RPMI8226 (cell line): ENCODE measurements around the gene IGFBP5.

Experiments
- DNase-seq: peaks from one replicate; pipeline ENCODE4 v3.0.0-alpha.2; 2015

Gene IGFBP5

DNA sequence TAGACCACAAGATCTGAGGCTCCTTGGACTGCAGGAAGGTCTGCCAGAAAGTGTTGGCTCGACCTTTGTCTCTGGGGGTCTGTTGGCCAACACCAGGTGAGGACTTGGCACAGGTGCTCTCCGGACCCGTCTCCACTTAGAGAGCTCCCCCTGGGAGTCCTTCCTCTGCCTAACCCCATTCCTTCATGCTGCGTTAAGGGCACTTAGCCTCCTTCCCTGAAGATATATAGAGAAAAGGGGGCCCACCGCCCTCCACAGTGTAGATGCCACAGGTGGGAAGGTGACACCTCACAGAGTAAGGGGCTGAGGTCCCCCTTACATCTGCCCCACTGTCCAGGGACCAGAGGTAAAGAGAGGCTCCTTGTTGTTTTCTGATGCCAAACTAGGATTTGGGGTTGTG is 8.2 kb downstream of the IGFBP5 start:
- no peak for DNase-seq

DNA sequence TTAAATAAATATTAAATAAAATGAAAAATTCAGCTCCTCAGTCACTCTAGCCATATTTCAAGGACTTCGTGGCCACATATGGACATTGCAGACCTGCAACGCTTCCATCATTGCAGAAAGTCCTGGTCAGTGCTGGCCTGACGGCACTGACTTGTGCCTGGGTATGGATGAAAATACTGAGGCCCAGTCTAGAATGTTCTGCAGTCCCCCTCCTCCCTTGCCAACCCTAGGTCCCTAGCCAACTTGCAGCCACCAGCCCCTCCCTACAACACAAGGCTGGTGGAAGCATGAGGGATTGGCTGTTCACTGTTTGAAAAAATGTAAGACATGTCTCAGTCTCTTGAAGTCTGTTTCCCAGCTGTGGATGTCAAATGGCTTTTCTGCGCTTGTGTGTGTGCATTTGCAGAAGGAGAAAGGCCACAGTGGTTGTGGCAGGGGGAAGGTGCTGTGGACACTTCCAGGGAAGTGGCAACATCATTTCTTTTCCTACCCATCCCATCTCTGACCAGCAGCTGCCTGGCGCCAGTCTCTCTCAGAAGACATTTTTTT is 9.9 kb downstream of the IGFBP5 start:
- no peak for DNase-seq

DNA sequence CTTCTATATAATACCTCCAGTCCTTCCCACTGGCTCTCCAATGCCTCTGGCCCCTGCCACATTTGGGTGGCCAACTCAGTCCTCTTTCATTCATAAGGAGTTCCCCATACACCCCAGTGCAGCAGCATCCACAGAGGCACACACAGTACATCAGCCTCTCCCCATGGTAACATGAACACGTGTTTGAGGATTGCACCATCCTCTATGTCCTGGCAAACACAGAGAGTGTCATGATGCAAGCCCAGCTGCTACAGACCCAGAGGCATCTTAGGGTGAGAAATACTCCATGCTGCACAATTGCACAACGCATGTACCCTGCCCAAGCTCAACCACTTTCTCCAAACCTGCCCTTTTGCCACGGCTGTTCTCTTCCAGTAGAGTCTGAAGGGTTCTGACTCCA is 11.5 kb downstream of the IGFBP5 start:
- no peak for DNase-seq

DNA sequence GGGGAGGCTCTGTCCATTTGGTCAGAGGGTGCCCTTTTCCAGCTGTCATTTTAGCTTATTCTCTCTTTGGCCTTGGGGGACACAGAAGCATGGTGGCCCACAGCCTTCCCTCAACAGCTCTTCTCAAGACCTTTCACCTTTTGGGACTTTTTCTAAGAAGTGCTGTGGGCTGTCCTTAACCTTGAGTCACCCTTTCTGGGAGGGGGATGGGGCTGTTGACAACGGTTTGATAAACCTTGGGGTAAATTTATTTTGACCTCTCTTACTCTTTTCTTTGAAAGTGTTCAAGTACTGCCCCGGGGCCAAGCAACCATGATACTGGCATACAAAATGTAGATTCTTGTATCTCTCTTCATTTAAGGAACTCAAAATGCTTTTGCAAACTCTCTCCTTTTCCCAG is 13.7 kb downstream of the IGFBP5 start:
- no peak for DNase-seq

DNA sequence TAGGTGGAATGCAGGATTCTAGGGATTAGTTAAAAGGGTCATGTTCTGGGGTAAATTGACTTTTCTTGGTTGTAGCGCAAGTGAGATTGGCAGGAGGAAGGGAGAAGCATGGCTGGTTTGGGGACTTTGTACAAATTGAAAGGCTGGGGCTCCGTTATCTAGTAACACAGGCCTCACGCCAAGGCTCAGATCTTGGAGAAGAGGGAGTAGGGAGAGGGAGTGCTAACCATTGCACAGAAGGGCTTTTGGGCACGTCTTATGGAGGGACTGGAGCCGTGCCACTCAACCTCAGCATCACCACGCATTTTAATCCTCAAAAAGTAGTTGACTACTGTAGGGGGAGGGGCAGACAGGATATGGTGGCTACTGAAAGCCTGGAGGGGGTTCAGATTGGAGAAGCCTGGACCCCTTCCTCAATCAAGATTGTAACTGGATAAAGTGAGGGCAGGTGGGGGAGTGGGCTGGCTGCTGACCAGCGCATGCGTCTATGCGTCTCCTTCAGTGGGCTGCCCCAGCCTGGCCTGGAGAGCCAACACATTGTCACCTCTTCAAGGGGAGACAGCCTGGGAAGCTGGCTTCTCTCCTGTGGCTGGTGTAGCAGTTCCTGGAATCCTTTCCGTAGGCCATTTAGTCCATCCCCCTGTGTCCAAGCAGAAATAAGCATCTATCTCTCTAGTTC is 14.3 kb downstream of the IGFBP5 start:
- no peak for DNase-seq

DNA sequence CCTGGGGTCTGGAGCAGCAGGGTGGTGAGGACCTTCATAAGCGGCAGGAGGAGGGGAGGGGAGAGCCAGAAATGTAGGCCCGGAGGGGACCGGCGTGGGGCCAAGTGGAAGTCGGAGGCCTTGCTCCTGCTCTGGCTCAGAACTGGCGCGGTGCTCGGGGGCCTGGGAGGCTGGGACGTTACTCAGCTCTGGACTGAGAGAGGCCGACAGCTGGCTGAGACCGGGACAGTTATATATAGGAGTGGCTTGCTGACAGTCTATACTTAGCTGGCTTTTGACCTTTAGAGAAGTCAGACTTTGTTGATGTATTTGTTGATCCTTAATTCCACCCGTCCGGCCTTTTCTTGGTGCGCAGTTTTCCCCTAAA is 15.7 kb downstream of the IGFBP5 start:
- no peak for DNase-seq

DNA sequence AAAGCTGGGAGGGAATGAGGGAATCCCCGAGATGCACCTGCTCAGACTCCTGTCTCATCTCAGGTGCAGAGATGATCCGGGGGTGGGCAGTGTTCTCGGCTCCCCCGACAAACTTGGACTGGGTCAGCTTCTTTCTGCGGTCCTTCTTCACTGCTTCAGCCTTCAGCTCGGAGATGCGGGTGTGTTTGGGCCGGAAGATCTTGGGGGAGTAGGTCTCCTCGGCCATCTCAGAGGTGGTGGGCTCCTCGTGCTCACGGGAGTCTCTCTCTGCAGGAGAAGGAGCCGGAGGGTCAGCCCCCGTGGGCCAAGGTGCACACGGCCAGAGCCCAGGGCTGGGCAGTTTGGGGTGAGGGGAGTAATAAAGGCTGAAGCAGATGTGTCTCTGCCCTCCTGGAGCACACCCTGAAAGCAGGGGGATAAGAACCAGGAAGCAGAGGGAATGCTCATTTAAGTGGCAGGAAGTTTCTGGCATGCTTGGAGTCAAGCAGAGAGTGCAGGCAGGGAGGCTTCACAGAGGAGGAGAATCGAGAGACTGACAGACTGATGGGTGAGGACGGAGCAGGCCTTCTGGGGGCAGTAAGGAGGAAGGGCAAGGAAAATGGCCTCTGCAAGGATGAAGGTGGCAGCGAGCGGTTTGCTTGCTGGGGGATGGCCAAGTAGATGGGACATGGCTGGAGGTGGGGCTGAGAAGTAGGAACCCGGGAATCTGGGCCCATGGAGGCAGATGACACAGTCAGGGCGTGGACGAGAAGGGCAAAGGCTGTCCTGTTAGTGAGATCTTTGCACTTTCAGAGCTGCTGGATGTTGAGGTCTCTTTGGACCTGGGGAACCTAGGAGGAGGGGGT is 16.3 kb downstream of the IGFBP5 start:
- DNase-seq = no peak

DNA sequence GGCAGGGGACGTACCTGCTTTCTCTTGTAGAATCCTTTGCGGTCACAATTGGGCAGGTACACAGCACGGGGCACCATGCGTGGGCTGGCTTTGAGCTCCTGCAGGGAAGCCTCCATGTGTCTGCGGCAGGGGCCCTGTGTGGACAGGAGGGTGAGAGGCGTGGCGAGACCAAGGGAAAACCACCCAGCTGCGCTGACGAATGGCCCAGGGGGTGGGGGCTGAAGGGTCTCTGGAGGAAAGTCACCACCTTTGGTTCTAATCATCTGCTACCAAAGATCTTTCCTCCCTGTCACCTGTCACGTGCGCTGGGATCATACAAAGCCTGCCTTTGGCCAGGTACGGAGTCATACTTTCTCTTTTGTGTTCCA is 17.3 kb downstream of the IGFBP5 start:
- DNase-seq = no peak

DNA sequence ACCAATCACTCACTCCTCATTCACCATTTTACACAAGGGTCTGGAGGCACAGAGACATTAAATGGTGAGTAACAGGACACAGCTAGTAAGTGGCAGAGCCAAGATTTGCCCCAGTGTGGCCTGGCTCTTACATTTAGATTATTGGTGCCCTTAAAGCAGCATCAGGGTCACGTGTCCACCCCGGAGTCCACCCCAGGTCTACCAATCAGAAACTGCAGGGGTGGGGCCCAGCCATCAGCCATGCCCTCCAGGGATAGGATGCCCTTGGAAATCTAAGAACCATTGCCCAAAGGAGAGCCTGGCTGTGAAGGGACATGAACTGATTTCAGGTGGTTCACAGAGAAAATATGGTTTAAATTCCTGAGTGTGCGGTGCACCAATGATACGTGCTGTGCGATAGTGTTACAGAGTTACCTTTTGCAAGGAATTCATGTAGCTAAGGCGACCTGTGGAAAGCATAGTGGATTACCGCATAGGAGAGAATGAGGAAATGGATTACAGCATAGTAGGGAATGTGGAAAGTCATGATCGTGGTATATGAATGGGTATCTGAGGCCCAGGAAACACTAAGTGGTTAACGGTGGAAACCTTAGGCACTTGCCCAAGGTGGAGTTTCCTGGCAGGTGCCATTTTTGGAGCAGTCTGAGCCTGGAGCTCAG is 17.8 kb downstream of the IGFBP5 start:
- DNase-seq = no peak

DNA sequence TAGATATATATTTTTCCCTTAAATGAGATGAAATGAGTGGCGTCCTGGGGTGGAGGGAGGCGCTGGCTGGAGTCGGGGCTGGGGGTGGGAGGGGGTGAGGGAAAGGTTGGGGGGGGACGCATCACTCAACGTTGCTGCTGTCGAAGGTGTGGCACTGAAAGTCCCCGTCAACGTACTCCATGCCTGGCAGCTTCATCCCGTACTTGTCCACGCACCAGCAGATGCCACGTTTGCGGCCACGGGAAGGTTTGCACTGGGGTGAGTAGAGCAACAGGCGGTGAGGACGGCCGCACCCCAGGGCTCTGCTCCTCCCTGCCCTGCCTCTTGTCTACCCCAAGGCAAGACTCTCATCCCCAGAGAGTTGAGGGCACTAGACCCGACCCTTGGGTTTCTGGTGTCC is 18.7 kb downstream of the IGFBP5 start:
- no peak for DNase-seq

DNA sequence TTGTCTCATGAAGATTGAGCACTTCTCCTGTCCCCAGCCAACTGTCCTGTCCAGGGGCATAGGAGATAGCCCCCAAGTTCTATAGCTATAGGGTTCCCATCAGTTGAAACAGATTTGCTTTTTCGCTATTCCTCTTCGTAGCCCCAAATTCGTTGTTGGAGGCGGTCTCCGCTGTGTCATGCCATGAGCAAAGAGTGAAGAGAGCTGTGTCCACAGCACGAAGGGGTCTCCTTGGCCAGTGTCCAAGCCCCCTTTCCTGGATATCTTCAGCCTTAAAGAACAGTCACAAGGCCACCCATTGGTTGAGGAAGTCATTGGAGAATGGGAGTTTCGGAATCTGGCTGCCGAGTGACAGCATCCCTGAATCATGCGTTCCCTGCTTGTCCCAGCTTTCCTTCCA is 21.0 kb downstream of the IGFBP5 start:
- no peak for DNase-seq

DNA sequence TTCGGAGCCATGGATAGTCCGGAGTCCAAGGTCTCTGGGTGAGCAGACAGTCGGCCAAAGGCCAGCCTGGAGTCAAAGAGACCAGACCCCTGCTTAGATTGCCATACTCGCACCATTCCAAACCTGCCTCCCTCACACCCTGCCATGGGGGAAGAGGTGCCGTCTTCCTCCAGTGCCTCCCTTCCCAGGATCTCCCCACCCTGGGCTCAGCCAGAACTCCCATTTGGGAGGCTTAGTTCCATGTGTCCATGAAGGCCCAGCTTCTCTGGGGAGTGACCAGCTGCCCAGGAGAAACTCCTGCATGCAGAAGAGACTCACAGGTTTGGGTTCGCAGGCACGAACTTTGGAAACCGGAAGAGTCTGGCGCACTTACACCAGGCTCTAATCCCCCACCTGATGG is 21.7 kb downstream of the IGFBP5 start:
- no peak for DNase-seq

DNA sequence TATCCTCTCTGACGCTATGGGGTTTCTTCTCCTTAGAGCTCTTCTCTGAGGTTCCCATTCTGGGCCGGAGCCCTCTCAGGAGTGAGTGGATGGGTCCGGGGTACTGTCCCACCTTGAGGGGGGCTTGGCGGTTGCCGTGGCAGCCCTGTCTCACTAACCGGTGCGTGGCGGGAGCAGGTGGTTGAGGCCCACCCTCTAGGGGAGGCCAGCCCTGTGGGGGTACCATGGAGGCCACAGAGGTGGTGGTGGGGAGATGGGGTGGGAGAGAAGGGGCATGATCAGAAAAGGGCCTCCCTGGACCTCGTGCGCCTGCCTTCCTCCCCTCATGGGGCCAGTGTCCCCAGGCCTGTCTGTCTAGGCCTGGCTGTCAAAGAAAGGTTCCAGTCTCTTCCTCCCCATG is 22.3 kb downstream of the IGFBP5 start:
- no peak for DNase-seq

DNA sequence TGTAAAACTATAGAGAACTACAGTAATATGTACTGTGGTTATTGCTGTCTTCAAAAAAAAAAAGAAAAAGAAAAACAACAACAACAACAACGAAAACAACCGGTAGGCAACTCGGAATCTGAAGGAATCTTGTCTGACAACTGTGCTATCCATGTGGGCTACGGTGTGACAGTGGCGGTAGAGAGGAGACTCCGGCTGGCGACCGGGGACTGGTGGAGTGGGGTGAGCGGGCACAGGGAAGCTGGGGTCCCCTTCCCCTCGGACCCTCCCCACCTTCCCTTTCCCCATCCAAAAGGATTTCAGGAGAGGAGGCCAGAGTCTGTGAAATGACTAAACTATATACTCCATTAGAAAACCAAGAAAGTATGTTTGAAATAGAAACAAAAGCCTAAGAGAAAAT is 22.9 kb downstream of the IGFBP5 start:
- no peak for DNase-seq

DNA sequence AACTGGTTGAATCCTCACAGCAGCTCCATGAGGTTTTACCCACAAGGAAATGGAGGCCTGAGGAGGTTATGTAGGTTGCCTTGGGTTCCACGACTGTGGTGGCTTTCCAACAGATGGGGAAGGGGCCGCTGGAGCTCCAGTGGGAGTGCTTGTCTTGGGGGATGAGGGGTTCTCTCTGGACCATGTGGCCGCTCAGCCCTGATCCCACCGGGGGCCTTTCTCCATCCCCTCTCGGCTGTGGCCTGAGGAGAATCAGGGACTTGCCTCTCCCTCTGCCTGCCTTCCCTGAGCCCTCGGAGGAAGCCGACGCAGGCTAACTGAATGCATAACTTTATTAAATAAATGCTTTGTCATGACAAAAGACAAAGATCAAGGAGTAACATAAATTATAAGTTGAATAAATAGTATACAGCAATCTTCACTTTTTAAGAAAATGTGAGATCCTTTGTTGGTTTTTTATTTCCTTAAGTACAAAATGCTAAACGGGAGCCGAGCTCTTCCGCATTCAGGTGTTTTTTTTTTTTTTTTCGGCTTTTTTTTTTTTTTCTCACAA is 23.5 kb downstream of the IGFBP5 start:
- DNase-seq = no peak

DNA sequence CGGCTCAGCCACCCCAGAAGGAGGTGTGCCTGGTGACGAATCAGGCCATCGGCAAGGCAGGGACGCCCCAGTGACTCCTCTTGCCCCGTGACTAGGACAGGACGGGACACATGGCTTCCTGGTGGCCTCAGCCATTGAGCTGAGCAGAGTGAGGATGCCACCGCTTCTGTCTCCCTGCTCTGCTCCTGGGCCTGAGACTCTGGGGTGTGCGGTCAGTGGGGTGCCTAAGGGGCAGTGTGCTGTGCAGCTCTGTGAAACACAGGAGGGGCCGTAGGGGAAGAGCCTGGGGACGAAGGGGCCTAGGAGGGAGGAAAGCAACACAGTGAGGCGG is 24.3 kb downstream of the IGFBP5 start:
- no peak for DNase-seq

DNA sequence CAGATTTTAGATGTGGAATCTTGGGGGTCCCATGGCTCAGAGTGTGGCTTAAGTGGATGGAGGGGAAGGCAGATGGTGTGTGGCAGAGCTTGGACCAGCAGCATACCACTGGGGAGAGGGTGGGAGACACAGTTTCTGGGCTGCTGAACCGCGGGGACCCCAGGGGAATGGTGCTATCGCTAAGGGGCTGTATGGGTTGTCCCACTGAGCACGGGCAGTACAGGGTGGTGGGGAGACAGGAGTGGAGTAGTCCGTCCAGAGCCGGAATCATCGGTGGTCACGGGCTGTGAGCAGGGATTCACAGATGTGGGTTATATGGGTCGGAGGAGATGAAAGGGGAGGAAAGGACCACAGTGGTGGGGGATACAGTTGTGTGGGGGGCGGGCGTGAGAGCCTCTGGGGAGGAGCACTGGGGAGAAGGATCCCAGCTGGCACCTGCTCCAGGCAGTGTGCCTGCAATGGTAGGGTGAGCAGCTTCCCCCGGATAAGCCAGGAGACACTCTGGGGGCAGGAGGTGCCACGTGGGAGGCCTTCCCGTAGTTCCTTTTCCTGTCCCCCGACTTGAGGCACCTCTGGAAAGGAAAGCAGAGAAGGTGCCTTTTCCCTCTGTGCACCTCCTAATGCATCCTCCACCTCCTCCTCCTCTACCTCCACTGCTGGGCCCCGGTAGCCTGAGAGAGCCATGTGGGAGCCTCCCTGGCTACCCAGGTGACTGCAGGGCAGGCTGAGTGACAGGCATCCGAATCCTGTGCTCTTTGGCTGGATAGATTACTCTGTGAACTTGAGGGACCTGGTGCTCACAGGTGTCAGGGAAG is 24.9 kb downstream of the IGFBP5 start:
- no peak for DNase-seq

DNA sequence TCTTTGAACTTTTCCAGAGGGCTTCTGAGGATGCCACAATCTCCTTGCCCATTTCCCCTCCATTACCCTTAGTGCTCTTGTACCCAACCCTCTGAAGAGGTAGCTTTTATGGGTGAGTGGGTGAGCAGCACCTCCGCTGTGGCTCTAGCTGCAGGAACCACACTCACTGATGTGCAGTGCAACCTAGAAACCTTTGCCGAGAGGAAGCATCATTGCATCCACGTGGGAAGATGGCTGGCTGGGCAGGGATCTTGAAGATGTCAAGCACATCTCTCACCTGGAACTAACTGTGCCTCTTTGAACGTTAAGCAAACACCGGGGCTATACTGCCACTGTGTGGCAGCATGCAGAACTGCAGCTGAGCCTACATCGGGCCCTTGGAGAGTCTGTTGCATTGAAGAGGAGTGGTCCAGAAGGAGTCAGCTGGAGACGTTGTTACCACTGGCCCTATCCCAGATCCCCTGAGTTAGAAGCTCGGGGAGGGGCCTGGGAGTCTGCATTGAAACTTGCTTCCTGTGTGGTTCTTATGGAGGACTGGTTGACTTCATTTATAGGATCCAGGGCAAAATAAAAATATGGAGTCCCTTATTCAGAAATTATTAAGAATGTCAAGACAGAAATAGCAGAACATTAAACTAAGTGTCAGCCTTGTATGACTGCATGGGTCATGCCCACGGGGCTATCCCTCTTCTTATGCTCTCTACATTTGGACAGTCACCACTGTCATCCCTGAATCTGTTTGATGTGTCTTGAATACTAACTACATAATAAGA is 28.7 kb downstream of the IGFBP5 start:
- DNase-seq = peak; percentile 58

DNA sequence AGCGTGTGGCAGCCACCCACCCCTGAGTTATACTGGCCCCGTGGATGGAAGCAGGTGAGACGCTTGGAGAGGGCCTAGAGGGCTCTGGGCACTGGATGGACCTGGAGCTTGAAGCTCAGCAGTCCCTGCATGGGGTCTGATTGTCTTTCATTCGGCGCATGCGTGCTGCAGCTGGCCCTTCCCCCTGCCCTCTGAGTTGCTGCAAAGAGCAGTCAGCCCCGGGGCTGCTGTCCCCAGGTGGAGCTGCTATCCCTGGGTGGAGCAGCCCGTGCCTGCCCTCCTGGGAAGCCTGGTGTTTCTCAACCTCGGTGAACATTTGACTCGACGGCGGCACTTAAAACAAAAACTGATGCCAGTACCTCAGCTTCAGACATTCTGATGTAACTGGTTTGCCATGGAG is 29.6 kb downstream of the IGFBP5 start:
- DNase-seq = no peak

DNA sequence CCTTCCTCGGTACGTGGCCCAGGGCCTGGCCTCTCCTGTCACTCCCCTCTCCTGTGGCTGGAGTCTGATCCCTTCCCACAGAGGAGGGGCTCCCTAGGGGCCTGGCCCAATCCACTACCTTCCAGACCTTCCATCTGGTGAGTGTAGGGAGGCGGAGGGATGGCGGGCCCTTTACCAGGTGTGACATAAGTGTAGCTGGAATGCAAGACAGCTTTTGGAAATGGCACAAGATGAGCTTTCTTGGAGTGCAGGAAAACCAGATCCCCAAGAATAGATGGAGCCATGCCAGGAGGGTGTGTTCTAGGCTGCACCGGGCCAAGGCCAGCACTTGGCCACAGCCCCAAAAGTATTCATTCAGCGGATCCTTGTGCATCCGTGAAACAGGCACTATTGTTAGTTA is 30.1 kb downstream of the IGFBP5 start:
- DNase-seq = no peak

DNA sequence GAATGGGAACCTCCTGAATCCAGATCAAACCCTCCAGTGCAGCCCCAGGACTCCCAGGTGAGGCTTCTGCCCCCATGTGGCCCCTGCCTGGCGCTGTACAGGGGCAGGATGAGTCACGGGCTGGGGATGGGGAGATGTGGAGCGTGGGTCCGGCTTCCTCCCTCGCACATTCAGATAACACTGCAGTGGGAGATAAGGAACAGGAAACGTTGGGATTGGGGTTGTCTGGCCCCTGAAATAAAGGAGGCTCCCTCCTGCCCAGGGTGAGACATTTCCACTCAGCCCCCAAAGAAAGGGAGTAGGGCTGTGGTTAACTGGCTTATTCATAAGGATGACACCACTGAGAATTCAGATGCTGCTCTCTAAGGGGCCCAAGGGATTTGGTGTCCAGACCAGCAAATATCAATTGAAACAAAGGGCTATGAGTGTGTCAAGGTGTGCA is 30.7 kb downstream of the IGFBP5 start:
- no peak for DNase-seq

DNA sequence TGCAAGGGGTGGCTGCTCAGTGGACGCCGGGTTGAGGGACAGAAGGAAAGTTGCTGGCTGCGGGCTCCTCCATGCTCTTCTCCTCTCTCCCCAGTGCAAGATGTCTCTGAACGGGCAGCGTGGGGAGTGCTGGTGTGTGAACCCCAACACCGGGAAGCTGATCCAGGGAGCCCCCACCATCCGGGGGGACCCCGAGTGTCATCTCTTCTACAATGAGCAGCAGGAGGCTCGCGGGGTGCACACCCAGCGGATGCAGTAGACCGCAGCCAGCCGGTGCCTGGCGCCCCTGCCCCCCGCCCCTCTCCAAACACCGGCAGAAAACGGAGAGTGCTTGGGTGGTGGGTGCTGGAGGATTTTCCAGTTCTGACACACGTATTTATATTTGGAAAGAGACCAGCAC is 31.5 kb downstream of the IGFBP5 start:
- DNase-seq = no peak
